Endothelial cell of umbilical vein (primary cell): Measurements from ENCODE around the gene SWI5. TPM values are rescaled to one million over a fixed set of nuclear protein-coding genes. Genes with fewer than 3 reads are reported as not detected.

Source experiments
- BruUV-seq: library from RNA; stranded (reverse); fragments of 400-500 nt; replicated peaks from 2 replicates; lab custom pipeline; 2021; lab: Mats Ljungman, UMichigan
- CTCF ChIA-PET: fragments of 300-600, 350-600 bp; sonication (Branson Sonifier 250); formaldehyde crosslinking; loops from one replicate; lab custom pipeline; 2021; ENCODE audit warnings: antibody characterized with exemption, inconsistent platforms; lab: Charles Lee
- POLR2A ChIA-PET: fragments of 300-600, 350-600 bp; sonication (Branson Sonifier 250); formaldehyde crosslinking; loops from one replicate; lab custom pipeline; 2021; ENCODE audit warnings: antibody characterized with exemption, inconsistent platforms; lab: Charles Lee
- DNase-seq: peaks from one replicate; pipeline ENCODE4 v3.0.0-alpha.2; 2011; ENCODE audit warnings: low read depth, low spot score
- FAIRE-seq: peaks from 2 replicates; lab custom pipeline; 2011; peaks lifted over from hg19 to GRCh38; lab: Jason Lieb, UNC
- H2AFZ ChIP-seq: 2 replicates; pipeline ENCODE4 v1.6.0; 2012; ENCODE audit warnings: low read depth, low read length, control low read depth, inconsistent platforms
- H3K27ac ChIP-seq: 2 replicates; pipeline ENCODE4 v1.5.1; 2011; ENCODE audit warnings: low read depth, mild to moderate bottlenecking, control low read depth, low read length, moderate library complexity; ENCODE audit not compliant: insufficient read depth
- H3K27me3 ChIP-seq, 2 experiments: 2 replicates each; pipeline versions ENCODE4 v1.6.0 to v1.6.1; 2011; ENCODE audit warnings: low read length in 2 of 2, mixed read lengths in 1 of 2; ENCODE audit not compliant: control insufficient read depth in 2 of 2, insufficient read depth in 2 of 2
- H3K36me3 ChIP-seq, 2 experiments: 2 replicates in 1 of 2; 3 replicates in 1 of 2; pipeline ENCODE4 v1.5.1; 2011; ENCODE audit warnings: low read length in 2 of 2, mild to moderate bottlenecking in 1 of 2, moderate library complexity in 1 of 2; ENCODE audit not compliant: control insufficient read depth in 2 of 2, insufficient read depth in 2 of 2; ENCODE audit errors: extremely low read depth in 1 of 2
- H3K4me1 ChIP-seq: 3 replicates; pipeline ENCODE4 v1.5.1; 2011; ENCODE audit warnings: mild to moderate bottlenecking, low read length; ENCODE audit not compliant: control insufficient read depth, insufficient read depth; ENCODE audit errors: extremely low read depth
- H3K4me2 ChIP-seq: 2 replicates; pipeline ENCODE4 v1.6.1; 2011; ENCODE audit warnings: low read length, control low read depth, mixed read lengths; ENCODE audit not compliant: insufficient read depth
- H3K4me3 ChIP-seq, 3 experiments: fragments of 200-600 bp in 1 of 3; sonication (generic), shearing (Covaris generic) in 1 of 3; replicated peaks in 1 of 3; 2 replicates each; pipeline ENCODE4 v1.5.1; 2011 to 2016; ENCODE audit warnings: control low read depth in 3 of 3, low read length in 3 of 3, mild to moderate bottlenecking in 2 of 3, inconsistent platforms in 1 of 3, low read depth in 1 of 3, moderate library complexity in 1 of 3; ENCODE audit not compliant: insufficient read depth in 1 of 3
- H3K79me2 ChIP-seq: 2 replicates; pipeline ENCODE4 v1.6.0; 2012; ENCODE audit warnings: low read length, inconsistent platforms; ENCODE audit not compliant: control insufficient read depth, insufficient read depth
- H3K9ac ChIP-seq: replicated peaks from 2 replicates; pipeline ENCODE3; 2011; ENCODE audit warnings: low read length, control low read depth; ENCODE audit not compliant: insufficient read depth; ENCODE audit errors: extremely low read depth
- H3K9me1 ChIP-seq: replicated peaks from 3 replicates; pipeline ENCODE4 v1.6.0; 2011; ENCODE audit warnings: mild to moderate bottlenecking, low read length; ENCODE audit not compliant: control insufficient read depth, insufficient read depth; ENCODE audit errors: extremely low read depth
- H3K9me3 ChIP-seq: replicated peaks from 2 replicates; pipeline ENCODE4 v1.5.1; 2012; ENCODE audit warnings: low read length, inconsistent platforms; ENCODE audit not compliant: control insufficient read depth, insufficient read depth
- H4K20me1 ChIP-seq: replicated peaks from 2 replicates; pipeline ENCODE3; 2011; ENCODE audit warnings: mild to moderate bottlenecking, low read length; ENCODE audit not compliant: control insufficient read depth, insufficient read depth; ENCODE audit errors: extremely low read depth
- CTCF ChIP-seq, 2 donors: IDR thresholded peaks; 1 replicate in 1 of 2; 2 replicates in 1 of 2; pipeline ENCODE4 v1.5.1; 2011; ENCODE audit warnings: low read length in 2 of 2, mild to moderate bottlenecking in 2 of 2, moderate library complexity in 2 of 2, control low read depth in 1 of 2, inconsistent platforms in 1 of 2, low read depth in 1 of 2; ENCODE audit not compliant: insufficient read depth in 1 of 2; ENCODE audit errors: extremely low read depth in 1 of 2
- FOS ChIP-seq: IDR thresholded peaks from 2 replicates; pipeline ENCODE4 v1.6.1; 2011; ENCODE audit warnings: mild to moderate bottlenecking, low read length, moderate library complexity, borderline replicate concordance; ENCODE audit not compliant: insufficient read depth
- GATA2 ChIP-seq: IDR thresholded peaks from 2 replicates; pipeline ENCODE4 v1.7.0; 2011; ENCODE audit warnings: low read depth, mild to moderate bottlenecking, moderate library complexity, mixed read lengths, low read length; ENCODE audit not compliant: insufficient read length, insufficient read depth
- JUN ChIP-seq: IDR thresholded peaks from 2 replicates; pipeline ENCODE4 v1.6.1; 2011; ENCODE audit warnings: borderline replicate concordance, low read depth; ENCODE audit not compliant: insufficient read length, insufficient read depth
- MAX ChIP-seq: IDR thresholded peaks from 2 replicates; pipeline ENCODE4 v1.6.1; 2011; ENCODE audit not compliant: insufficient read depth, insufficient read length
- MYC ChIP-seq: IDR thresholded peaks from one replicate; pipeline ENCODE4 v1.6.1; 2011; ENCODE audit warnings: mild to moderate bottlenecking, low read depth, low read length
- POLR2A ChIP-seq: IDR thresholded peaks from 2 replicates; pipeline ENCODE4 v1.6.1; 2012; ENCODE audit warnings: low read depth, mild to moderate bottlenecking, control low read depth, low read length
- POLR2AphosphoS5 ChIP-seq: IDR thresholded peaks from 2 replicates; pipeline ENCODE4 v1.6.1; 2012; ENCODE audit warnings: low read depth, mild to moderate bottlenecking, control low read depth, low read length, moderate library complexity; ENCODE audit not compliant: insufficient read depth
- dilution Hi-C: fragments of 300-500 bp; cut with MboI; formaldehyde crosslinking; loops from one replicate; pipeline ENCODE4 v1.15.0; 2019; ENCODE audit warnings: low sequenced_read_pairs; ENCODE audit not compliant: extremely low pct_ligation_motif_present
- intact Hi-C: fragments of 100-400 bp; cut with micrococcal nuclease; formaldehyde crosslinking; loops from one replicate; pipeline ENCODE4 v1.10.0; 2022
- polyA plus RNA-seq, 4 experiments: library from polyadenylated mRNA; depleted of rRNA in 3 of 4; stranded (reverse) in 3 of 4; unstranded in 1 of 4; fragments of >200 nt; gene quantifications; 2 replicates each; pipeline versions ENCODE4 v1.2.1 to v1.2.3, GENCODE V29; 2011 to 2012; ENCODE audit warnings: missing spikeins in 1 of 4
- total RNA-seq: library from RNA; stranded (reverse); gene quantifications from 2 replicates; pipeline ENCODE4 v1.2.3, GENCODE V29; 2021

The SWI5 gene
- total and polyA plus RNA-seq, 2 donors (not counting 3 experiments of a cell fraction or from before 2014, with no cell fraction given) = 21.2 to 58.0 TPM

- H3K9ac ChIP-seq = no peak overlapping the region
- ChIA-PET CTCF (interaction anchor here (1.4 kb wide), 1 partner anchor 10 kb away, joined by 3 read pairs; no protein-coding TSS in a partner anchor), POLR2A (no interaction called here)
- dilution Hi-C loops = no loop called here
- no peak overlapping the region for H2AFZ ChIP-seq
- no peak overlapping the region for H3K4me3 ChIP-seq
- no peak for FAIRE-seq
- peaks cover 13% of the 10 kb centered on the region for H3K4me1 ChIP-seq
- H3K27me3 ChIP-seq = no peaks in the 10 kb centered on the region
- no peak for TF ChIP-seq POLR2A
- TF ChIP-seq JUN = no peak
- no peak for TF ChIP-seq MYC
- no peak for TF ChIP-seq CTCF (IDR thresholded peaks at IDR 0.05; ENCODE audit: extremely low read depth in 1 of 2, insufficient read depth in 1 of 2, low read depth in 1 of 2, low read length in 2 of 2)
- no peaks in the 10 kb centered on the region for H4K20me1 ChIP-seq
- no peaks in the 10 kb centered on the region for H3K79me2 ChIP-seq
- no peaks in the 10 kb centered on the region for H3K9me1 ChIP-seq
- no TSS peak for BruUV-seq
- intact Hi-C loops = no loop called here
- no peak overlapping the region for H3K27ac ChIP-seq
- no peak for DNase-seq
- H3K36me3 ChIP-seq = no peaks in the 10 kb centered on the region
- H3K4me2 ChIP-seq = no peak overlapping the region
- H3K9me3 ChIP-seq = no peaks in the 10 kb centered on the region
Observed at GRCh38 chr9:128244837-128245231, 31.2 kb upstream of the SWI5 start.

- H3K27me3 ChIP-seq = no peaks in the 10 kb centered on the region
- intact Hi-C loops (no loop called here), dilution Hi-C loops (no loop called here)
- peaks cover 13% of the 10 kb centered on the region for H3K4me1 ChIP-seq
- H3K36me3 ChIP-seq = no peaks in the 10 kb centered on the region
- FAIRE-seq = peak; percentile 79
- H3K9ac ChIP-seq = no peak overlapping the region
- H3K4me2 ChIP-seq = peak overlapping the region; percentile 42
- H3K9me3 ChIP-seq = no peaks in the 10 kb centered on the region
- no peak overlapping the region for H3K27ac ChIP-seq
- TF ChIP-seq POLR2AphosphoS5 (peak; percentile 19), GATA2 (no peak), MAX (peak; percentile 32), FOS (no peak)
- H4K20me1 ChIP-seq = no peaks in the 10 kb centered on the region
- no TSS peak for BruUV-seq
- POLR2A ChIA-PET = interaction anchor here (1.4 kb wide), 1 partner anchor 10 kb away, joined by 3 read pairs; no protein-coding TSS in a partner anchor
- CTCF ChIA-PET = interaction anchor here (1.4 kb wide), 1 partner anchor 10 kb away, joined by 3 read pairs; no protein-coding TSS in a partner anchor
- no peak overlapping the region for H3K4me3 ChIP-seq
- H3K9me1 ChIP-seq = no peaks in the 10 kb centered on the region
- DNase-seq = peak; percentile 61
- H3K79me2 ChIP-seq = no peaks in the 10 kb centered on the region
- peak overlapping the region; percentile 35 for H2AFZ ChIP-seq
Observed at GRCh38 chr9:128245421-128246151, 30.5 kb upstream of the SWI5 start.
